Measurements from ENCODE around the gene LIMS2. TPM values are rescaled to one million over a fixed set of nuclear protein-coding genes. Genes with fewer than 3 reads are reported as not detected.
A peak's percentile ranks its signal among the peaks of the same experiment; 100 is the strongest.

LIMS2 gene
- total RNA-seq, 1 experiment from 2014 or later, result 0.48 TPM

DNA sequence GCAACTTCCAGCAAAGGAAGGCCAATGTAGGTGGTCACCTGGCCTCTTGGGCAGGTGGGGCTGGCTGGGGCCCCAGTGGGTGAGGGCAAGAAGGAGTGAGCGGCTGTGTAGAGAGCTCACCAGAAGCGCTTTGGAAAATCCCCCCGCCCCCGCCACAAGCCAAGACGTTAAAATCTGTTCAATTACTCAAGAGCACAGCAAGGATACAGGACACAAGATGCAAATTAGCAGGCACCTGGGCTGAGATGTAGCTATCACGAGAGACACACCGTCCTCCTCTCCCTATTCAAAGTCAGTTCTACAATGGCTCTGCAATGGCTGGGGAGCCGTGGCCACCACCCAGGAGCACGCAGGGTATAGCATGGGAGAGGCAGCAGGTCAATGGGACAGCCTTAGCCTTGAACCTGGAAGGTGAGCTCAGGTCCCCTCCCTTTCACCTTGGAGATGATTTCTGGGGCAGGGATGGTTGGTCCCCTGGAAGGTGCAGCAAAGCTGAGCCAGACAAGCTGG is 67.9 kb downstream of the LIMS2 start:
- no peak for DNase-seq (ENCODE audit: low read depth, low spot score)
- in situ Hi-C loops (cut with HindIII; ENCODE audit: low pct_unique_long_range_greater_than_20kb, low sequenced_read_pairs), result no loop called here

DNA sequence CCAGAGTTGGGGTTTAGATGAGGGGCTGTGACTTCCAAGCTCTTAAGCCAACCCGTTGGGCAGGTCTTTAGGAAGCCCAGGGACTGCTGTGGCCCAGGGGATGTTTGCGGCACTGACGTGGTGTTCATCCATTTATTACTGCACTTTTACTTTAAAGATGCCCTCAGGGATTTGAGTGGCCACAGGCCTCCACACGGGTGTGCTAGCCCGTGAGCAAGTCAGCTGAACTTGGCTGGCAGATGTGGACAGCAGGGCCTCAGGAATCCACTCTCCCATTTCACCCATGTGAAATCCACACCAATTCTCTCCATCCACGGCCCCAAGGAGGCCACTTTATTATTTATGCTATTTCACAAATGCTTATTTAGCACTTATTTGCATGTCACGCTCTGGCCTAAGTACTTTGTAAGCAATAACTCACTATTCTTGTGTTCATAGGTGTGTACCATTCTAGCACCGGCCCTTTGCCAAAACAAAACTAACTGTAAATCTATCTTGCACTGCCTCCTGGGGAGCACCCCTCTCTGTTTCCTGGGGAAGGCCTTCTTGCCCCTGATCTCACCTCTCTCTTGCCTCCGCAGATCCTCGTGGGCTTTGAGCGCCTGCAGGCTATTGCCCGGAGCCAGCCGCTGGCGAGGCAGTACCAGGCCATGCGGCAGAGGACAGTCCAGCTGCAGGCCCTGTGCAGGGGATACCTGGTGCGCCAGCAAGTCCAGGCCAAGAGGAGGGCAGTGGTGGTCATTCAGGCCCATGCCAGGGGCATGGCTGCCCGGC is 68.5 kb downstream of the LIMS2 start:
- in situ Hi-C loops (cut with HindIII; ENCODE audit: low pct_unique_long_range_greater_than_20kb, low sequenced_read_pairs), result no loop called here
- no peak for DNase-seq (ENCODE audit: low read depth, low spot score)

GRCh38 chr2:127605691-127606263 is 69.6 kb downstream of the LIMS2 start:
- no peak for DNase-seq (ENCODE audit: low read depth, low spot score)
- in situ Hi-C loops (cut with HindIII; ENCODE audit: low pct_unique_long_range_greater_than_20kb, low sequenced_read_pairs), result no loop called here

DNA sequence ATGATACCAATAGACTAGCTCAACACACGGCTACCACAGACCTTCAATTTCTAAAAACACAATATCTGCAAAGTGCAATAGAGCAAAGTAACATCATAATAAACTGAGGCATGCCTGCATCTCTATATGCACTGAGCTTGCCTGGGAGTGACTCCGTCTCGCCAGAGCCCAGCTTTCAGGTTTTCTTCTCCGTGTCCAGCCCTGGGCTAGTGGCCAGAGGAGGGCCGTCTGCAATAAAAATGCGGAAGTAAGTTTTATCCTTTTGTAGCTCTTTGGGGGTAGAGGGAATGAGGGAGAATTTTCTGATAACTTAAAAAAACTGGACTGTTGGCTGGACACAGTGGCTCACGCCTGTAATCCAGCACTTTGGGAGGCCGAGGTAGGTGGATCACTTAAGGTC is 70.3 kb downstream of the LIMS2 start:
- no peak for DNase-seq (ENCODE audit: low read depth, low spot score)
- in situ Hi-C loops (cut with HindIII; ENCODE audit: low pct_unique_long_range_greater_than_20kb, low sequenced_read_pairs), result no loop called here

GRCh38 chr2:127599211-127599610 is 76.1 kb downstream of the LIMS2 start:
- in situ Hi-C loops (cut with HindIII; ENCODE audit: low pct_unique_long_range_greater_than_20kb, low sequenced_read_pairs), result no loop called here
- no peak for DNase-seq (ENCODE audit: low read depth, low spot score)

GRCh38 chr2:127598711-127599110 is 76.6 kb downstream of the LIMS2 start:
- in situ Hi-C loops (cut with HindIII; ENCODE audit: low pct_unique_long_range_greater_than_20kb, low sequenced_read_pairs), result no loop called here
- no peak for DNase-seq (ENCODE audit: low read depth, low spot score)

DNA sequence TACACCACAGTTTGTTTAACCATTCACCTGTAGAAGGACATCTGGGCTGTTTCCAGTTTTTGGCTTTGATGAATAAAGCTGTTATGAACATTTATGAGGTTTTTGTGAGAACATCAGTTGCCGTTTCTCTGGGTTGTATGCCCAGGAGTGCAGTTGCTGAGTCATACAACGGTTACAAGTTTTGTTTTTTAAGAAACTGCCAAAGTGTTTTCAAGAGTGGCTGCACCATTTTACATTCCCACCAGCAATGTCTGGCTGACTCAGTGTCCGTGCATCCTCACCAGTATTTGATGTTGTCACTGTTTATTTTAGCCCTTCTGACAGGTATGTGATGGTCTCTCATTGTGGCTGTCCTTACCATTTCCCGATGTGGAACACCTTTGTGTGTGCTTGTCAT is 77.3 kb downstream of the LIMS2 start:
- in situ Hi-C loops (cut with HindIII; ENCODE audit: low pct_unique_long_range_greater_than_20kb, low sequenced_read_pairs), result no loop called here

DNA sequence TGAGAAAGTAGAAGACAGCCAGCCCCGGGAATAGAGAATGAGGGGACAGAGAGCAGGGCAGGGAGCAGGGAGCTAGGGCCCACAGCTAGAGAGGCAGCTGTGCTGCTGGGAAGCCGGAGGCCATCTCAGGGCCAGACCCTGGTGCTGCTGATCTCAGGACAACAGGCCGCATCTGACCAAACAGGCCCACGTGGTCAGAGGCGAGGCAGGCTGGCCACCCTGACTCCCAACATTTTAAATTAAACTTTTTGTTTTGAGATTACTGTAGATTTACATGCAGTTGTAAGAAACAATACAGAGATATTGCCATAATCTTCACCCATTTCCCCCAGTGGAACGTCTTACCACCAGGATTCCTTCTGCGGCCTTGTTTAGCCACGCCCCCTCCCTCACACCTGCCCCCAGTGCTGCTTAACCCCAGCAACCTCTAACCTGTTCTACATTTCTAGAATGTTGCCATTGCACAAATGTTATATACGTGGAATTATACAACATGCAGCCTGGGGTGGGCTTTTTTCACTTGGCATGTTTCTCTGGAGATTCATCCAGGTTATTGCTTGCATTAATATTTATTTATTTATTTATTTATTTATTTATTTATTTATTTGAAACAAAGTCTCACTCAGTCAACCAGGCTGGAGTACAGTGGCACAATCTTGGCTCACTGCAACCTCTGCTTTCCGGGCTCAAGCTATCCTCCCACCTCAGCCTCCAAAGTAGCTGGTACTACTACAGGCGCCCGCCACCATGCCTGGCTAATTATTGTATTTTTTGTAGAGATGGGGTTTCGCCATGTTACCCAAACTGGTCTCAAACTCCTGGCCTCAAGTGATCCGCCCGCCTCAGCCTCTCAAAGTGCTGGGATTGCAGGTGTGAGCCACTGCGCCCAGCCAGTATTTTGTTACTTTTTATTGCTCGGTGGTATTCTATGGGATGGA is 78.0 kb downstream of the LIMS2 start:
- no peak for DNase-seq (ENCODE audit: low read depth, low spot score)
- in situ Hi-C loops (cut with HindIII; ENCODE audit: low pct_unique_long_range_greater_than_20kb, low sequenced_read_pairs), result no loop called here

More for the DNA sequence above, 77.3 kb downstream of the LIMS2 start:
- DNase-seq (ENCODE audit: low read depth, low spot score), result no peak

DNA sequence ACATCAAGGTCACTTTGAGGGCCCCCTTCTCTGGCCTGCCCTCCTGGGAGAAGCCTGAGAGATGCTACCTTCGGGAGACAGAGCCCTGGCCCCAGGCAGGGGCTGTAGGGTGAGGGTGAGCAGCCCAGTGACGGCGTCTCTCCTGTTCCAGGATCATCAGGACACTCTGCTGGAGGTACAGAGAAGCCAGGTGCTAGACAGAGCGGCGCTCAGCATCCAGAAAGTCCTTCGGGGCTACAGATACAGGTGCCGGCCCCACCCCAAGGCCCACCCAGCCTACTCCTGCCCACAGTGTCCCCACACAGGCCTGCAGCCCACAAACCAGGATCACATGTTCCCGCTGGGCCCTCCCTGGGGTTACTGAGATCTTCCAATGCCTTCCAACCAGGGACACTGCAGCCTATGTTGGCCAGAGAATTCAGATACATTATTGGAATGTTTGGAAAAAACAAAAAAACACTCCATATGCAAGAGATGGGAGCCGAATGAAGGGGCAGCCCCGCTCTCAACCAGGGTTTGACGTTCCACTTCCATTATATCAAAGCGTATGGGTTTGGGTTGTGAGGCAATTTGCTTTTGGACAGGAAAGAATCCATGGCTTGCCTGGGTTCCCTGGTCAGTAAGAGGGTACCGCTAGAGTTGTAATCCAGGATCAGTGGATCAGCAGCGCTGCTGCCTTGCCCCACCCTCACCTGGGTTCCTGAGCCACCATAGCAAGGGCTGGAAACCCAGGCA is 78.9 kb downstream of the LIMS2 start:
- no peak for DNase-seq (ENCODE audit: low read depth, low spot score)
- in situ Hi-C loops (cut with HindIII; ENCODE audit: low pct_unique_long_range_greater_than_20kb, low sequenced_read_pairs), result no loop called here

- DNase-seq (ENCODE audit: low read depth, low spot score), result no peak
- in situ Hi-C loops (cut with HindIII; ENCODE audit: low pct_unique_long_range_greater_than_20kb, low sequenced_read_pairs), result no loop called here
These were observed 81.2 kb downstream of the LIMS2 start for GRCh38 chr2:127594116-127594591.

DNA sequence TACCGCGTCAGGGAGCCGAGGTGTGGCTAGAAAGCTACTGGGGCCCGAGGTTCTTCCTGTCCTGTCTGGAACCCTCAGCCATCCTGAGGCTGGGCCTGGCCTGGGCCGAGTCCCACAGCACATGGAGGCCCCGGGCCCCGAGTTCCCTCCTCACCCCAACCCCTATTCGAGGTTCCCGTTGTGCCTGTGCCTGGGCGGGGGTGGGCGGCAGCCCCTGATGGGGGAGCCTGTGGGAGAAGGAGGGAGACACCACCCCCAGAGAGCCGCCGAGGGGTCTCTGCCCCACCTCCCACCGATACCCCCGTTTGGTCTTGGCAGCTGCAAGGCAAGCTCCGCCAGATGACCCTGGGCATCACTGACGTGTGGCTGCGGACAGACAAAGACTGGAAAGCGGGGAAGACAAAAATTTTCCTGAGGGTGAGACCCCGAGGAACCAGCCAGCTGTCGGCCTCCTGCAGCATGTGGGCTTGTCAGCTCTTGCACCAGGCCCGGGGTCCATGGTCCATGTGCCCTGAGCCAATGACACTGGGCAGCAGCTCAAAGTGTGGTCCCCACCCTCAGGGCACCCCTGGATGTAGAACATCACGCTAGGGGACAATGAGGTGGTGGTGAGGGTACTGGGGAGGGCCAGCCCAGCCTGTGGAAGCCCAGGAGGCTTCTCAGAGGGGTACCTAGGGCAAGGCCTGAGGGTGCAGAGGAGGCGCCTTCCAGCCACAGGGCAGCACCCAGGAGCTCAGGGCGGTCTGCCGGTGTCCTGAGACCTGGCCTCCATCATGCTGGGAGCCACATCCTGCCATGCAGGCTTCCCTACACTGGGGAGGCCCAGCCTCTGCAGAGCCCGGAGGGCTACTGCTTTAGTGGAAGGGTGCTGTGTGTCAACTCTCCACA is 81.9 kb downstream of the LIMS2 start:
- in situ Hi-C loops (cut with HindIII; ENCODE audit: low pct_unique_long_range_greater_than_20kb, low sequenced_read_pairs), result no loop called here
- DNase-seq (ENCODE audit: low read depth, low spot score), result no peak

DNA sequence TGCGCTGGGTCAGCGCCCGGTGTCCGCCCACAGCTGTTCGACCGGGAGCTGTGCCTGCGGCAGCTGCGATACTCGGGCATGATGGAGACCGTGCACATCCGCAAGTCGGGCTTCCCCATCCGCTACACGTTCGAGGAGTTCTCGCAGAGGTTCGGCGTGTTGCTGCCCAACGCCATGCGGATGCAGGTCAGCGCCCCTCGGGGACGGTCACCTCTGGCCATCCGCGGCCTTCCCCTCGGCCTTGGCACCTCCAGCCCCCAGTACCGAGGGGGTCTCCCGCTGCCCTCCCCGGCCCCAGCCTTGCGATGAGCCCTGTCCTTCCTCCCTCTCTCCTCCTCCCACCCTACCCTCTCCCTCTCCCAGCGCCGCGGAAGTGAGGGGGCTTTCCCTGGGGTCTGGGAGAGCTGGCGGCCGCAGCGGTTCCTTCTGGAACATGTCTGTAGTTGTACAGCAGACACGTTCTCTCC is 82.5 kb downstream of the LIMS2 start:
- in situ Hi-C loops (cut with HindIII; ENCODE audit: low pct_unique_long_range_greater_than_20kb, low sequenced_read_pairs), result no loop called here
- no peak for DNase-seq (ENCODE audit: low read depth, low spot score)

- in situ Hi-C loops (cut with HindIII; ENCODE audit: low pct_unique_long_range_greater_than_20kb, low sequenced_read_pairs), result no loop called here
These were observed 84.0 kb downstream of the LIMS2 start for GRCh38 chr2:127591221-127591923.

DNA sequence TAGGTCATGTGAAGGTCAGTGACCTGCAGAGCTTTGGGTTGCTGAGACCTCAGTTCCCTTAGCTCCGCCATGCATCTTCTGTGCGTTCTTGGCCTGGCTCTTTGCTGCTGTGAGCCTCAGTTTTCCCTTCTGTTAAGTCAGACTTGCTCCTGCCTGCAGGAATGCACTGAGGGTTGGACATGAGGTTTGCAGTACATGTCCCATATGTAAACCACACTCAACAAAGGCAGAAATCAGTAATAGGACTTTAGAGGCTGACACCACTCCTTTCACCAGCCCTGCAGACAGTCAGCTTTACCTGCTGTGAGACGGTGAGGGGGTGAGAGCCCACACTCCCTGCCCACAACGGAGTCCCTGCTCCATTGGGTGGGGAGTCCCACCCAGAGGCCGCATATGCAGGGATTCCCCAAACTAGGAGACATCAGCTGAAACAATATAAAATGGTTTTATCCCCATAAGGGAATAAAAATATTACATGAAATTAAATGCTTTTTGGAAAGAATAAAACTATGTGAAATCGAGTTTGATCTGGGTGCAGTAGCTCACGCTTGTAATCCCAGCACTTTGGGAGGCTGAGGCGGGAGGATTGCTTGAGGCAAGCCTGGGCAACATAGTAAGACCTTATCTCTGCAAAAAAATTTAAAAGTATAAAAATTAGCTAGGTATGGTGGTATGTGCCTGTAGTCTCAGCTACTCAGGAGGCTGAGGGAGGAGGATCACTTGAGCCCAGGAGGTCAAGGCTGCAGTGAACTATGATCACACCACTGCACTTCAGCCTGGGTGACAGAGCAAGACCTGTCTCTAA is 84.7 kb downstream of the LIMS2 start:
- in situ Hi-C loops (cut with HindIII; ENCODE audit: low pct_unique_long_range_greater_than_20kb, low sequenced_read_pairs), result no loop called here
- DNase-seq (ENCODE audit: low read depth, low spot score), result no peak

More at GRCh38 chr2:127591221-127591923, 84.0 kb downstream of the LIMS2 start:
- DNase-seq (ENCODE audit: low read depth, low spot score), result peak; percentile 67

- in situ Hi-C loops (cut with HindIII; ENCODE audit: low pct_unique_long_range_greater_than_20kb, low sequenced_read_pairs), result no loop called here
- no peak for DNase-seq (ENCODE audit: low read depth, low spot score)
These were observed 85.5 kb downstream of the LIMS2 start for GRCh38 chr2:127589841-127590240.
